SH-SY5Y (cell line): ENCODE results near the gene IRF2.

Source experiments
- GATA2 ChIP-seq: IDR thresholded peaks from 2 replicates; pipeline ENCODE4 v1.6.1; 2011; ENCODE audit warnings: mild to moderate bottlenecking, low read depth, low read length
- GATA3 ChIP-seq: IDR thresholded peaks from 2 replicates; pipeline ENCODE4 v1.6.1; 2011; ENCODE audit warnings: low read depth, mild to moderate bottlenecking, low read length, moderate library complexity

IRF2 gene

DNA sequence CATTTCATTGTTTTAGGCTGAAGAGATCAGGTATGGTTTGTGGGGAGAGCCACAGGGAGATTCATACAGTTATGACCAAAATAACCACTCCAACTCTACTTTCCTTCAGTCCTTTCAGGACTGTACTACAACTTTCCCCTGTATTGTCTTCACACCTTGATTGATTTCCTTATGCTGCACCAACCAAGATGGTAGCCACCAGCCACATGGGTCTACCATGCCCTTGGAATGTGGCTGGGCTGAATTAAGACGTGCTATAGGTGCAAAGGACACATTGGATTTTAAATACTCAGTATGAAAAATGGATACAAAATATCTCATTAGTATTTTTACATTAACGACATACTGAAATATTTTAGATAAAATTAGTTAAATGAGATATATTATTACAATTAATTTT is 11.2 kb downstream of the IRF2 start:
- TF ChIP-seq GATA2 (no peak), GATA3 (no peak)

- TF ChIP-seq GATA2: no peak
- no peak for TF ChIP-seq GATA3
These were observed 11.6 kb downstream of the IRF2 start for GRCh38 chr4:184462724-184463123.

DNA sequence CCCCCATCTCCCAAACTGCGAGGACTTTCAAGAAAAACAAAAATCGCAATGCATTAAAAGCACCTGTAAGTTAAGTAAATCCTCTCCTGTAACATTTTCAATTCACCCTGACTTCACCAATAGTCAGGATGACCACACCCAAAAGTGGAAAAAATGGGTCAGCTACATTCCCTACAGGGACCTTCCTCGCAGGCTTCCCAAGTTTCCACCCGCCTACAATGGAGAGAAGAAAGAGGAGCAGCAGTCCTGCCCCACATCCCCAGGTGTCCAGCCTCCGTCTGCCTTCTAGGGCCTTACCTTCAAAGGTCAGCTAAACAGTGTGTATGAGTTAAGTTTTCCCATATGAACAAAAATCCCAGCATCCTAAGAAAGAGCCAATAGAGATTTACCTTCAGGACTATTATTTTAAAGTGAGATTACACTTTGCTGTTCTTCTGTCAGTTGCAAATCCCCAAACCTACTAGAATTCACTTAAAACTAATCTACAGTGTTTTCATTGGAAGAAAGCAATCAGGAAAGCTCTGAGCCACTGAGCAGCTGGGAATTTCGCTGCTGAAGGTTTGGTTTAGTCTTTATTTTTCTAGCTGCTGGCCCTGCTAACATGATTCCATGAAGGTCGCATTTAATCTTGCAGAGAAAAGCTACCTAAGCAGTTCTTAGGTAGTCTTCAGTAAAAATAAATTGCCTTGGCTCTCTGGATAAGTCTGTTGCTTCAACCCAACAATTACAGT is 12.5 kb downstream of the IRF2 start:
- TF ChIP-seq GATA2 (no peak), GATA3 (no peak)

DNA sequence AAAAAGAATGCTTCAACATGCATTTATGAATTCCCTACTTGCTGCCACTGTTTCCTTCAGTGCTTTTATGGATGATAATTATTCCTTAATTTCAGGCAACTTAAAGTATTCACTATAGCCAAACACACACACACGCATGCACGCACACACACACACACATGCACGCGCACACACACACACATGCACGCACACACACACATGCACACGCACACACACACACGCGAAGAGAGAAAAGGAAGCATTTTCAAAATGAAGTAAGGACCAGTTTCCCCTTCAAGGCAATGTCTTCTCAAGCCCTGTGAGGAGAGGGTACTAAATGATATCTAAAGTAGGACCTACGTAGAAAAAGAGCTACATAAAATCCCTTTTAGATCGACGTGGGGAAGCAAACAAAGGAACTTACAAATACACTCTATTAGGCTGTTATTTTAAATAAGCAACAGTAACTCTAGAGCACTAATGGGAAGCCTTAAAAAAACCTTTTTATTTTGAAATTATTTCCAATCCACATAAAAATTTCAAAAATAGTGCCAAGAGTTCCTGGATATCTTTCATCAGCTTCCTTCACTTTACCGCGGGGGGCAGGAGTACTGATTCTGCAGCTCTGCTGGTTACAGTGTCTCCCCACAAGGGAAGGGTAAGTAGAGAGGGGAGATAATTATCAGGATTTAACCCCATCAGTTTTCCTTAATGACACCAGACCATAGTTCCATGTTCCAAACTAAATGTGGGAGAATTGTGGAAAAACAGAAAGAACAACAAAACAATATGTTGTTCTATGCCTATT is 13.7 kb downstream of the IRF2 start:
- peak; percentile 62 for TF ChIP-seq GATA3
- peak; percentile 77 for TF ChIP-seq GATA2

- TF ChIP-seq GATA3 (no peak), GATA2 (no peak)
These were observed 14.9 kb downstream of the IRF2 start for GRCh38 chr4:184459413-184459812.

GRCh38 chr4:184457535-184458249 is 16.7 kb downstream of the IRF2 start:
- TF ChIP-seq GATA3: no peak
- no peak for TF ChIP-seq GATA2

DNA sequence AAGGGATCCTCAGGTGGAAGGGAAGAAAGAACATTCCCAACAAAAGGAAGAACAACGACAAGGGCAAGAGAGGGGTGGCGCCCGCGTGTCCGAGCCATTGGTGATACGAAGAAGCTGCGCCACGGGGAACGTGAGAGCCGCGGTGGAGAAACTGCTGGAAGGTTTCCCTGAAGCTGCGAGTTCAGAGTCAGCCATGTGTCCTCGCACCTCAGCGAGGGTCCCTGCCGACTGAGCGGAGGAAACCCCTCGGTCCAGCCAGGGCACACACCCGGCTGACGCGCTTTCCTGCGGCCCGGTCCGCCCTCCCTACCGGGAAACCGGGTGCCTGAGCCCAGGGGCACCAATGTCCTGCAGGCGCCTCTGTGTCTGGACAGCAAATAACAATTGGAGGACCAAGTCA is 18.0 kb downstream of the IRF2 start:
- no peak for TF ChIP-seq GATA3
- TF ChIP-seq GATA2: no peak

DNA sequence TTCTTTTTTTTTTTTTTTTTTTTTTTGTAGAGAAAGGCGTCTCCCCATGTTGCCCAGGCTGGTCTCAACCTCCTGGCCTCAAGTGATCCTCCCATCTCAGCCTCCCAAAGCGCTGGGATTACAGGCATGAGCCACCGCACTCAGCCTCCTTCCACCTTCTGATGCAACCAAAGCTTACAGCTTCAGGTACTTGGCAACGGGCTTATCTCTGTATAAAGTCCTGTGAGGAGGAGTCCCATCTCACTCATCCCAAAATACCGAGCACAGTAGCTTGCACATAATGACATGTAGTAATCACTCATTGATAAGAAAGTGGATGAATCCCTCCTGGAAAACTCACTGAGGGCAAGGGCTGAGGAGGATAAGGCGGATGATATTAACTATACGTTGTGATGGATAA is 19.1 kb downstream of the IRF2 start:
- no peak for TF ChIP-seq GATA3
- no peak for TF ChIP-seq GATA2

DNA sequence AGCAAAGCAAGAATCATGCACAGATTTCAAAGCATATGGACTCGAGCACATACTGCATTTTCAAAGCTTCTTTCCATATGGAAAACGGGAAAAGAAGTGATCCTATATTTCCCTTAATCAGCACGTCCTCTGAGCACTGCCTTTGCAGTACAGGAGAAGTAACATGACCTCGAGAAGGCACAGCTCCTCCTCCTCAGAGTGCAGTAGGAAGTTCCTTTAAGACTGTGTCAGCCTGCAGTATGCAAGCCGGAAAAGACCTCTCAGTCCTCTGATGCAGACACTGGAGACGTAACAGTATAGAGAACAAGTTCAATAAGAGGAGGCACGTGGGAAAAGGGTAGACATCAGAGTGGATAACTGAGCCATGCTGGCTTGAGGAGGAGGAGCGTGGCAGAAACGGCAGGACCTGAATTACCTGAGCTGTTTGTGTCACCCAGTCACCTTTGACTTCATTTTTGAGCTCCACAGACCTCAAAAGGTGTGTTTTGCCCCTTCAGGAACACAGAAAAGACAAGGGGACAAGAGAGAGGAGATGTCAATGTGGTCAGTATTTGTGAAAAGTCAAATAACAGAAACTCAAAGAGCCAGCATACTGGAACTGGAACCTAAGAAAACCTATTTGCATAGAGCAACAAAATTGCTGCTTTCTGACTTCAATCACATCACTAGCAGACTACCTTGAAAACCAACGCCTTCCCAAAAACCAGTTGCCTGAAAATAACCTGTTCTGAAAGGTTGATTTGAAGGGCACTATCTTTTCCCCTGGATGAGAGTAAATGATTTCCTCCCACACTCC is 20.8 kb downstream of the IRF2 start:
- no peak for TF ChIP-seq GATA3
- TF ChIP-seq GATA2: no peak

GRCh38 chr4:184452740-184453139 is 21.6 kb downstream of the IRF2 start:
- TF ChIP-seq GATA2 (no peak), GATA3 (no peak)

DNA sequence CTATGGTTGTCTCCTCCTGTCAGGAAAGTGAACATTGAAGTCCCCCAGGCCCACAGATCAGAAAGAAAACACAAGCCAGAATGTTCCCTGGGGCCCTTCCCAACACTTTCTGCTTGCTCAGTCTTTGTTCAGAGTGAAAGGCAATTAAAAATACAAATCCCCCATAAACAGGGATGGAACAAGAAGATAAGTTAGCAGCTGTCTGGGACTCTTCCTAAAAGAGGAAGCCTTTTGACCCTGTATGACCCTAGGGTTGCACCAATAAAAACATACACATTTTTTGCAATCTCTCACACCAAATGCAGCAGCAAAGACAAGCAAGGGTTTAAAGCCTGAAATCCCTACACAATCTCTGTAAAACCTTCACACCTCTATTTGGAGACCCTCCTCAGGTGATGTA is 22.6 kb downstream of the IRF2 start:
- TF ChIP-seq GATA2: no peak
- TF ChIP-seq GATA3: no peak

DNA sequence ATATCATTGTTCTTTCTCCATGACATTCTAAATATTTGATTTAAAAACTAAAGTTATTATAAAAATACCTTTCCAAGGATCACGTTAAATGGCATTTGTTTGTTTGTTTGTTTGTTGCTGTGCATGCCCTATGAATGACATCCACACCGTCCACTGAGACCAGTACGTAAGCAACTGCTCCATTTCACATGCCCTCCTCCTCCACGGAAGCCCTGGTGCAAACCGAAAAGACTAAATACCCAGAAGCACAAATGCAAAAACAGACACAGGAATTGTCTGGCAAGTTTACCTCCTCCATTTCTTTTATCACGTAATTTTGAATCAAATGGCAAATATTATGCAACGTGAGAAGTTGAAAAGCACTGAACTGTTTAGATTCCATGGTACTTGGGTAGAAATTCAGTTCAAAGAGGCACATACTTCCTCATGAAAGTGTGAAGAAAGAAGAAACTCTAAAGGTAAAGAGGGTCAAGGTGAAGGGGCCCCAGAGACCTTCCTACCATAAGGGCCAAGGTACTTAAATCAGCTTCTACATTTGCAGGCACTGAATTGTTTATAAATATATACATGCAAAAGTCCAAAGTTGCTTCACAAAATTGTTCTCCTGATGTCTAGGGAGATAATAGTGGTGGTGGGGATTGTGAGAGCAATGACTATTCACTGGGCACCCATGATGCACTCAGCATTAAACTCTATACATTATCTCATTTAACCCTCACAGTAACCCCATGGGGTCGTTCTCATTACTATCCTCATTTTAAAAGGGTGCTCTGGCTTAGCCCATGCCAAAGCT is 23.4 kb downstream of the IRF2 start:
- TF ChIP-seq GATA3 (no peak), GATA2 (no peak)

DNA sequence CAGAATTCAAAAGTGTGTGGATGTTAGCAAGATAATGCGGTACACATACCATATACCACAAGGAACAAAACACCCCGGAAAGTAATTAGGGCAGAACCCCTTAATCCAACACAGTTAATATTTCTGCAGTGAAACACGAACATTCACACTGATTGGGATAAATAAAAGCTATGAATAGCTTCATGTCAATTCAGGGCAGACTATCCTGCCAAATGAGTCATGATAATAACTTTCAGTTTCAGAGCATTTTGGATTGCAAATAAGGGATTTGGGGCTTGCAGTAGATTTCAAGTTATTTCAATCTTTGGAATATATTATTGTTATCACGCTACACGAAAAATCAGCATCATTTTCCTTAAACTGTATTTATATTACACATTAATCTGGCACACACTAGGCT is 24.3 kb downstream of the IRF2 start:
- TF ChIP-seq GATA3 (no peak), GATA2 (no peak)
